Right lobe of liver (tissue), 6 donors: ENCODE data around the gene SEH1L. TPM values are rescaled to one million over a fixed set of nuclear protein-coding genes. Genes with fewer than 3 reads are reported as not detected.

Experiments
- ATAC-seq, 4 donors: fragments of 200-7000 bp; cut with Tn5 transposase; one replicate each; pipeline ENCODE4 v1.9.1; 2020; ENCODE audit warnings: mild to moderate bottlenecking in 4 of 4, moderate library complexity in 4 of 4
- DNase-seq, 3 donors: peaks; one replicate each; pipeline ENCODE4 v3.0.0-alpha.2; 2020
- H3K27ac ChIP-seq, 3 donors: fragments of 200-600 bp; one replicate each; pipeline ENCODE4 v1.8.0; 2022
- H3K27me3 ChIP-seq, 2 donors: fragments of 200-600 bp; one replicate each; pipeline ENCODE4 v1.8.0; 2022
- H3K36me3 ChIP-seq, 4 donors: fragments of 200-600 bp; sonication (generic) in 1 of 4; one replicate each; pipeline versions ENCODE4 v1.5.1 to v1.8.0; 2017 to 2022; ENCODE audit warnings: control low read depth in 1 of 4
- H3K4me1 ChIP-seq, 4 donors: fragments of 200-600 bp; sonication (generic) in 1 of 4; one replicate each; pipeline versions ENCODE4 v1.5.1 to v1.8.0; 2017 to 2022; ENCODE audit warnings: control low read depth in 1 of 4
- H3K4me3 ChIP-seq, 3 donors: fragments of 200-600 bp; one replicate each; pipeline ENCODE4 v1.8.0; 2022
- H3K9me3 ChIP-seq, 4 donors: fragments of 200-600 bp; sonication (generic) in 1 of 4; one replicate each; pipeline versions ENCODE4 v1.5.1 to v1.8.0; 2017 to 2022; ENCODE audit warnings: control low read depth in 1 of 4
- POLR2A ChIP-seq: fragments of 450-650 bp; IDR thresholded peaks from one replicate; pipeline ENCODE4 v1.6.1; 2017; ENCODE audit warnings: antibody characterized with exemption, mild to moderate bottlenecking
- WGBS: methylation state at CpG from one replicate; pipeline ENCODE4 v1.1.6; 2018; ENCODE audit warnings: low coverage, low lambda C conversion rate; ENCODE audit not compliant: insufficient coverage; ENCODE audit errors: missing lambda C conversion rate; 5-methylcytosine and 5-hydroxymethylcytosine counted together
- intact Hi-C, 2 donors: fragments of 100-400 bp; cut with DNase I; formaldehyde crosslinking; loops; one replicate each; pipeline versions ENCODE4 v1.11.2 to v1.14.1; 2022
- total RNA-seq, 6 experiments: library from RNA; depleted of rRNA in 2 of 6; stranded (reverse); fragments of >200 nt in 2 of 6; fragmentation: NEBNext Ultra II Directional in 3 of 6; extraction: Animal tissue kit (Norgen Biotek cat#: 25700) in 3 of 6; gene quantifications; one replicate each; pipeline versions ENCODE4 v1.1.0 to v1.2.4, GENCODE V29; 2016 to 2023
- TF ChIP-seq, protein P1 (sequence below), 4 donors: fragments of 200-600 bp in 3 of 4; fragments of 450-650 bp in 1 of 4; IDR thresholded peaks; one replicate each; pipeline versions ENCODE4 v1.5.1 to v1.8.0; 2016 to 2022; ENCODE audit warnings: antibody characterized with exemption in 4 of 4, mild to moderate bottlenecking in 2 of 4
- donor health status: DM: no; HTN: yes; CAD: no.
- donor health status: DM: no; HTN: no; CAD: no.
- donor health status: DM: no; HTN: no; CAD: no.
- donor health status: DM: no; HTN: yes; CAD: no.
- donor health status: DM: no; HTN: yes; CAD: no.

SEH1L gene
- total RNA-seq, 6 experiments from 2014 or later: 14.6 to 30.3 (median 20.9) TPM

DNA sequence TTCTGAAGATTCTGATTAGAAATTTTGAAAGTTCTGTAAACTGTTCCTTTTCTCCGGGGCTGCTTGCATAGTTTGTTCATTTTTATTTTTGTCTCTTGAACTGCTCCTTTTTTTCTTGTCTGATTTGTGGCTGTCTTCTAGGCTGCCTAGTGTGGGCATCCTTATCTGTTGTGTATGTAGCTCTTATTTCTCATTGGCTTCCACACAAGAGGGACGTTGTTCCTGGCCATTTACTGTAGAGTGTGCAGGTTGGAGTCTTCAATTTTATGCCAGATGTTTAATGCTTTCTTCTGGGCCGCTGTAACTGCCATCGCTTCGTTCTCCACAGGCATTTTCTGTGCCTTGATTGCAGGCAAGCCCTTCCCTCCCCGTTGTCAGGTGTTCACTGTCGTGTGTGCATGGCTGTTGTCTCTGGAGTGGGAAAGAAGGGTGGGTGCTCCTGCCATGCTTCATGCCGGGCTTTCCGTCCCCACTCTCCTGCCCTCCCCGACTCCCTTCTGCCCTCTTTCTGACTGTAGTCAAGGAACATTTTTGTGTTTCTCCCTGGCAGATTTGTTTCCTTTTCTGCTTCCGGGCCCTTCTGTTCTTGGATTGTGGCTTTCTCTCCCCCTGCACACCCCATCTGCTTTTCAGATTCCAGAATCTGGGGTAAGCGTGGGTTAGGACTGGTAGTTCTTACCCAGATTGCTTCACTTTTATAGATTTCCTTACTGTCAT lies 58.9 kb downstream of the SEH1L start:
- 82% methylated on average over 11 of the region's 12 CpGs for WGBS
- Histone ChIP-seq H3K9me3 (no peaks in the 10 kb centered on the region), H3K27ac (no peak overlapping the region), H3K36me3 (peaks cover 0 to 24% (median 0%) of the 10 kb centered on the region in 4 donors), H3K4me1 (no peaks in the 10 kb centered on the region), H3K27me3 (no peaks in the 10 kb centered on the region), H3K4me3 (no peak overlapping the region)
- ATAC-seq: no peak
- no peak for TF ChIP-seq POLR2A
- TF ChIP-seq, protein P1, sequence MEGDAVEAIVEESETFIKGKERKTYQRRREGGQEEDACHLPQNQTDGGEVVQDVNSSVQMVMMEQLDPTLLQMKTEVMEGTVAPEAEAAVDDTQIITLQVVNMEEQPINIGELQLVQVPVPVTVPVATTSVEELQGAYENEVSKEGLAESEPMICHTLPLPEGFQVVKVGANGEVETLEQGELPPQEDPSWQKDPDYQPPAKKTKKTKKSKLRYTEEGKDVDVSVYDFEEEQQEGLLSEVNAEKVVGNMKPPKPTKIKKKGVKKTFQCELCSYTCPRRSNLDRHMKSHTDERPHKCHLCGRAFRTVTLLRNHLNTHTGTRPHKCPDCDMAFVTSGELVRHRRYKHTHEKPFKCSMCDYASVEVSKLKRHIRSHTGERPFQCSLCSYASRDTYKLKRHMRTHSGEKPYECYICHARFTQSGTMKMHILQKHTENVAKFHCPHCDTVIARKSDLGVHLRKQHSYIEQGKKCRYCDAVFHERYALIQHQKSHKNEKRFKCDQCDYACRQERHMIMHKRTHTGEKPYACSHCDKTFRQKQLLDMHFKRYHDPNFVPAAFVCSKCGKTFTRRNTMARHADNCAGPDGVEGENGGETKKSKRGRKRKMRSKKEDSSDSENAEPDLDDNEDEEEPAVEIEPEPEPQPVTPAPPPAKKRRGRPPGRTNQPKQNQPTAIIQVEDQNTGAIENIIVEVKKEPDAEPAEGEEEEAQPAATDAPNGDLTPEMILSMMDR (IDR thresholded peaks at IDR 0.05): no peak
- no peak for DNase-seq
- intact Hi-C loops: no loop called here

DNA sequence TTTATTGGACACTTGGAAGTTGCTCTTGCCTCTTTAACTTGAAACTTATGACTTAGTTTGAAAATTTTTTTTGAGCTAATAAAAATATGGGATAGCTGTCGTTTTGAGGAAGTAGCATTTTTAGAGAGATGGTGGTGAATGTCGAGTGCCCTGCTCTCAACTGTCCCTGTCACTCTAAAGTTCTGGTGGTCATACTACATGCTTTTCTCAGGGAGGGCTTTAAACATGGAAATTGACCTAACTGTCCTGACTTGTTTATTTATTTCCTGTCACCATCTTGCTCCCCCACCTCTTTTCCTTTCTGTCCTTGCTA lies 59.4 kb downstream of the SEH1L start:
- no peaks in the 10 kb centered on the region for H3K27me3 ChIP-seq
- no peak for DNase-seq
- no peaks in the 10 kb centered on the region for H3K9me3 ChIP-seq
- intact Hi-C loops: no loop called here
- H3K4me3 ChIP-seq: no peak overlapping the region
- peaks cover 0 to 27% (median 0%) of the 10 kb centered on the region in 4 donors for H3K36me3 ChIP-seq
- H3K27ac ChIP-seq: no peak overlapping the region
- 43% methylated on average over 2 of the region's 2 CpGs for WGBS
- no peak for TF ChIP-seq POLR2A
- TF ChIP-seq, protein P1 (IDR thresholded peaks at IDR 0.05): no peak
- ATAC-seq: no peak
- H3K4me1 ChIP-seq: no peaks in the 10 kb centered on the region

DNA sequence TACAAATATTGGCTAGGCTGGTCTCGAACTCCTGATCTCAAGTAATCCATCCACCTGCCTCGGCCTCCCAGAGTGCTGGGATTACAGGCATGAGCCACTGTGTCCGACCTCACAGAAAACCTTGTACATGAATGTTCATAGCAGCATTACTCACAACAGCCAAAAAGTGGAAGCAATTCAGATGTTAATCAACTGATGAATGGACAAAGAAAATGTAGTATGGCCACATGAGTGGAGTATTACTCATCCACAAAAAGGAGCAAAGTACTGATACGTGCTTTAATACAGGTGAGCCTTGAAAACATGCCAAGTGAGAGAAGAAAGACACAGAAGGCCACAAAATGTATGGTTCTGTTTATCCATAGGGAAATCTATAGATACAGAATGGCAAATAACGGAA lies 63.9 kb downstream of the SEH1L start:
- TF ChIP-seq, protein P1 (IDR thresholded peaks at IDR 0.05): no peak
- TF ChIP-seq POLR2A: no peak
- ATAC-seq (no peak), DNase-seq (no peak)
- Histone ChIP-seq H3K36me3 (peaks cover 0 to 41% (median 4%) of the 10 kb centered on the region in 4 donors), H3K4me3 (no peak overlapping the region), H3K9me3 (no peaks in the 10 kb centered on the region), H3K27ac (no peak overlapping the region), H3K4me1 (no peaks in the 10 kb centered on the region), H3K27me3 (no peaks in the 10 kb centered on the region)
- intact Hi-C loops: no loop called here
- WGBS: 98% methylated on average over 5 of the region's 5 CpGs

DNA sequence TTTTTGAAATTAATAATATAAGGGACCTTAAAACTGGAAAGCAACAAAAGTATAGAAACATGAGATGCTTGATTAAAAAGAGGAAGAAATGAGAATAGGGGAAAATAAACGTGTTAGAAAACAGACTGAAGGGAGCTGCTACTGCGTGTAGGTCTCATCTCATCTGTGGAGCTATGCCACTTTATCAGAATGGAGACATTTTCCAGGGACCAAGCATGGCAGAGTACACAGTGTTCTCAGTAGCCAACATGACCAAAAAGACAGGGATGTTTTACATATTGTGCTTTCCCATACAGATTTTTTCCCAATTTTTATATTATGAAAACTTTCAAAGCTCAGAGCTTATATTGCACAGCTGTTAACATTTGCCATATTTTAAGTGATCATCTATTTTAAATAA lies 66.4 kb downstream of the SEH1L start:
- Histone ChIP-seq H3K27ac (no peak overlapping the region), H3K9me3 (no peaks in the 10 kb centered on the region), H3K4me1 (no peaks in the 10 kb centered on the region), H3K4me3 (no peak overlapping the region), H3K27me3 (no peaks in the 10 kb centered on the region), H3K36me3 (peaks cover 0 to 50% (median 6%) of the 10 kb centered on the region in 4 donors)
- ATAC-seq (no peak), DNase-seq (no peak)
- TF ChIP-seq, protein P1 (IDR thresholded peaks at IDR 0.05): no peak
- WGBS: 80% methylated on average over 2 of the region's 2 CpGs
- intact Hi-C loops: no loop called here
